ENCODE data around the gene OSGIN1.

The OSGIN1 gene

GRCh38 chr16:83968306-83968851 is 15.3 kb downstream of the OSGIN1 start:
- in situ Hi-C loops (cut with MboI; ENCODE audit: low sequenced_read_pairs) = loop anchor here (25.0 kb wide), 2 partner anchors 219 to 519 kb away; partner anchors contain the start of genes ADAD2 and TAF1C

GRCh38 chr16:83968891-83969649 is 16.0 kb downstream of the OSGIN1 start:
- in situ Hi-C loops (cut with MboI; ENCODE audit: low sequenced_read_pairs) = loop anchor here (25.0 kb wide), 2 partner anchors 218 to 518 kb away; partner anchors contain the start of genes ADAD2 and TAF1C

DNA sequence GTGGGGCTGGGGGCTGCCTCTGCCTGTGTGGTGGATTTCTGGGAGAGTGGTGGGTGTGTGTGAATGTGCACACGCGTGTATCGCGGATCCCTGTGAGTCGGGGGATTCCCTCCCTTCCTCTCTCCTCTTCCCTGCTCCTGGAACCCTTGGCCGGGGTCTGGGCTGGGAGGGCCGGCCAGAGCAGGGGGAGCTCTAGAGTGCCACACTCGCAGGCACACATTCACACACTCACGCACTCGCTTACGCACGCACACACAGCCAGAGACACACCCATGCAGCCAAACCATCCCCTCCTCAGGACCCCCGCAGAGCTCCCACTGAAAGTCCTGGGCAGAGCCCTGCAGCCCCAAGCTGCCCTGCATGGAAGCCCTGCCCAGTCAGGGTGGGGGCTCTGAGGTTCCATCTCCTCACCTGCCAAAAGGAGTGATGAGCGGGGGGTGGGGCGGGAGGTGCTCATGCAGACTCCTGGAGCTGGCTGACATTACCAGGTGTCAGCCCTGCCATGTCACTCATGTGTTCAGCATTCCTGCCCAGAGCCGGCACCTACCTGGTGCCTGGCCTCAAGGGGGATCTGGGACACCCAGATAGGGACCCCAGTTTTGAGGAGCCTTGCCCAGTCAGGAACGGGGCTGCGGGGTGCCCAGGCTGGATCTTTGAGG is 16.9 kb downstream of the OSGIN1 start:
- in situ Hi-C loops (cut with MboI; ENCODE audit: low sequenced_read_pairs) = loop anchor here (25.0 kb wide), 2 partner anchors 217 to 517 kb away; partner anchors contain the start of genes ADAD2 and TAF1C

DNA sequence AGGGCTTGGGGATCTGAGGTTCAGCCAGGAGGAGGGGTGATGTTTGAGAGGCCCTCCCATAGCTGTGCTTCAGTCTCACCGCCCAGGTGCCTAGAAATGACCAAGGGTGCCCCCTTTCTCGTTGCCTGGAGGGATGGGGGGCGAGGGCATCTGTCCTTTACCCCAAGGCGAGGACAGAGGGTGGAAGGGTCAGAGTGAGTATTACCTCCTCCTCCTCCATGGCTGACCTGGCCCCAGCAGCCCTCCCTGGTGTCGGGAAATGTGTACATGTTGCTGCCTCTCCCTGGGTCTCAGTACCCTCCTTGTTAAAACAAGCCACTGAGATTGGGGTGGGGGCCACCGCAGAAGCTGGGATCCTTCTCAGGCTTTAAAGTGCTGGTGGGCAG is 17.4 kb downstream of the OSGIN1 start:
- in situ Hi-C loops (cut with MboI; ENCODE audit: low sequenced_read_pairs) = loop anchor here (25.0 kb wide), 2 partner anchors 217 to 517 kb away; partner anchors contain the start of genes ADAD2 and TAF1C

GRCh38 chr16:83971165-83972130 is 18.4 kb downstream of the OSGIN1 start:
- in situ Hi-C loops (cut with MboI; ENCODE audit: low sequenced_read_pairs) = loop anchor here (25.0 kb wide), 2 partner anchors 216 to 516 kb away; partner anchors contain the start of genes ADAD2 and TAF1C

- in situ Hi-C loops (cut with MboI; ENCODE audit: low sequenced_read_pairs) = loop anchor here (25.0 kb wide), 2 partner anchors 215 to 515 kb away; partner anchors contain the start of genes ADAD2 and TAF1C
Observed at GRCh38 chr16:83972256-83973008, 19.4 kb downstream of the OSGIN1 start.

DNA sequence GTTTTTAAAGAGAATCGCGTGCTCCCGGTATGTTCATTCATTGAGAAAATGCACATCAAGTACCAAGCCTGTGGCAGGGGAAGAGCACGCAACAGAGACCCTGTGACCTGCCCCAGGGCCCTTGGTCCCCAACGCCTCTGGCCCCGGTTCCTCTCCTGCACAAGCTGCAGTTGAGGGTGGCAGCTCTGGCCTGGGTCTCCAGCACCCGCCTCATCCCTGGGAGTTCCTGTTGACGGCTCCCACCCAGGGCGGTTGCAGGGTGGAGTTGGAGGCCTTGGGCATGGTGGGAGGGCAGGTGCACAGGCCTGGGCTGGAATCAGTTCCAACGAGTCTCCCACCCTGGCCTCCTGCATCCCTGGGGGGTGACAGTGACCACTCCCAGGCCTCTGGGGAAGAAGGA is 20.0 kb downstream of the OSGIN1 start:
- in situ Hi-C loops (cut with MboI; ENCODE audit: low sequenced_read_pairs) = loop anchor here (25.0 kb wide), 2 partner anchors 214 to 514 kb away; partner anchors contain the start of genes ADAD2 and TAF1C

- in situ Hi-C loops (cut with MboI; ENCODE audit: low sequenced_read_pairs) = loop anchor here (25.0 kb wide), 2 partner anchors 214 to 514 kb away; partner anchors contain the start of genes ADAD2 and TAF1C
Observed at GRCh38 chr16:83973581-83974385, 20.7 kb downstream of the OSGIN1 start.

- in situ Hi-C loops (cut with MboI; ENCODE audit: low sequenced_read_pairs) = loop anchor here (25.0 kb wide), 2 partner anchors 213 to 513 kb away; partner anchors contain the start of genes ADAD2 and TAF1C
Observed at GRCh38 chr16:83974475-83974874, 21.4 kb downstream of the OSGIN1 start.

- in situ Hi-C loops (cut with MboI; ENCODE audit: low sequenced_read_pairs) = no loop called here
Observed at GRCh38 chr16:83975590-83976260, 22.7 kb downstream of the OSGIN1 start.

DNA sequence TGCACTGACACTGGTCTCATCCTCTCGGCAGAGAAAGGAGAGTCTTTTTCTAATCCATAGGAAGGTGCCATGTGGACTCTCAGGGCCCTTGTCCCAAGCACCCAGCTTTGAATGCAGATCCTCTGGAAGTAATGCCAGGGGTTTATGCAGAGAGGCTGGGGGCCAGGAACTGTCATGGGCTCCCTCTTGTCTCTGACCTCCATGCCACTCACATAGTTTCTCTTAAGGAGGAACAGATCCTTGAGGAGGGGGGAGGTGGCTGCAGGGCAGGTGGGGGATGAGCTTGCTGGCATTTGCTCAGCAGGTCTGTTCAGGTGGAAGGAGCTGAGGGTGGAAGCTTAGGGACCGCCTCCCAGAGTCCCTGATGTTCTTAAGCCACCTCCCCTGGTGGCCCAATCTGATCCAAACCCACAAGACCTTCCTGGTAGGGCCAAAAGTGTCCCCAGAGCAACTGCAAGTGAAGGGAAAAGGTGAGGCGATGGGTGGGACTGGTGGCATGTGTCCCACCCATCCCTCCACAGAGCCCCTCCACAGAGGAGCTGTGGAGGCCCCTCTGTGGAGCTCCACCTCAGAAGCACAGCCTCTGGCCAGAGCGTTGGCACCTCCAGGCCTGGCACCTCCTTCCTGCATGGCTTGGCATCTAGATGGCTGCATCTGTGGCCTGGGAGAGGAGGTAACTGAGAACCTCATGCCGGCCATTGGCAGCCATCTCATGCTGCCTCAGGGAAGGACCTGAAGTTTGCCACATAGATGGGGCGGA is 24.2 kb downstream of the OSGIN1 start:
- in situ Hi-C loops (cut with MboI; ENCODE audit: low sequenced_read_pairs) = no loop called here

DNA sequence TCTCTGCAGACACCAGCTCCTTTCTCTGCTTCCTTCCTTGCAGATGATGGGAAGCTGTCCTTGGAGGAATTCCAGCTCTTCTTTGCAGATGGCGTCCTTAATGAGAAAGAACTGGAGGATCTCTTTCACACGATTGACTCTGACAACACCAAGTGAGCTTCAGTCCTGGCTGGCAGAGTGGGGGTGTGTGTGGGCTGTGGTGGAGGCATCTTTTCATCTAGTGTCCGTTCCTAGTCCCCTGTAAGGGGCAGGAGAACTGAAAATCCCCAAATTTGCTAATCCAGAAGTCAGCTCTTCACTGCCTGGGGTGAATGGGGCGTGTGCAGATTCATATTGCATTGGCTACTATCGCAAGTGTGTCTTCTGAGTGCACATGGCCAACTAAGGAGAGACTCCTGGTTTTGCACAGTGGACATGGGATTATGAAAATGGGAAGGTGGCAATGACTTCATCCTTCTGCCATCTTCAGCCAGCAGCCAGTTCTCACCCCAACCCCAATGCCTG is 25.4 kb downstream of the OSGIN1 start:
- in situ Hi-C loops (cut with MboI; ENCODE audit: low sequenced_read_pairs) = no loop called here

- in situ Hi-C loops (cut with MboI; ENCODE audit: low sequenced_read_pairs) = no loop called here
Observed at GRCh38 chr16:83979441-83979840, 26.4 kb downstream of the OSGIN1 start.

- in situ Hi-C loops (cut with MboI; ENCODE audit: low sequenced_read_pairs) = no loop called here
Observed at GRCh38 chr16:83980794-83981193, 27.8 kb downstream of the OSGIN1 start.

GRCh38 chr16:83981799-83982198 is 28.8 kb downstream of the OSGIN1 start:
- in situ Hi-C loops (cut with MboI; ENCODE audit: low sequenced_read_pairs) = no loop called here

DNA sequence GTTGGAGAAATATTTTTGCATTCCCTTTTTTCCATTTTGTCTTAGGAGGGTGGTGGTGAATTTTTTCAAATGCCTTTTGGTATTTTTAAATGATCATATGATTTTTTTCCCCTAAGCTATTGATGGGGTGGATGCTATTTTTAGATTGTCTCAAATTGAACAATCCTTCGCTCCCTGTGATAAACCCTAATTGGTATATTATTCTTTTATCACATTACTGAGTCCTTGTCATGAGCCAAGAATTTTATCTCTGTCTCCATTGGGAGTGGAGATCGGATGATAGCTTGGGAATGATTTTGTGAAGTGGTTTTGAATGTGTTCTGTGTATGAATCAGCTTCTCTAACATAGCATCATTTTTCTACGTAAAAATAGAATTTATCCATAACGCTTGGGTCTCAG is 30.5 kb downstream of the OSGIN1 start:
- in situ Hi-C loops (cut with MboI; ENCODE audit: low sequenced_read_pairs) = no loop called here

- in situ Hi-C loops (cut with MboI; ENCODE audit: low sequenced_read_pairs) = no loop called here
Observed at GRCh38 chr16:83989300-83989699, 36.3 kb downstream of the OSGIN1 start.

Data from HL-60/S4 (cell line).